Keratinocyte (primary cell): ENCODE results near the gene C11orf42. TPM values are rescaled to one million over a fixed set of nuclear protein-coding genes. Genes with fewer than 3 reads are reported as not detected.

Source experiments
- DNase-seq: peaks from one replicate; pipeline ENCODE4 v3.0.0-alpha.2; 2011; ENCODE audit warnings: low read depth, missing footprints, low spot score
- FAIRE-seq: peaks from 2 replicates; lab custom pipeline; 2011; peaks lifted over from hg19 to GRCh38; lab: Jason Lieb, UNC
- H2AFZ ChIP-seq: 2 replicates; pipeline ENCODE4 v1.6.0; 2012; ENCODE audit warnings: low read length, control low read depth, inconsistent platforms; ENCODE audit not compliant: control insufficient read depth
- H3K27ac ChIP-seq: 2 replicates; pipeline ENCODE4 v1.5.1; 2011; ENCODE audit warnings: low read length; ENCODE audit not compliant: control insufficient read depth, insufficient read depth
- H3K27me3 ChIP-seq: 3 replicates; pipeline ENCODE4 v1.6.0; 2011; ENCODE audit warnings: low read length; ENCODE audit not compliant: control insufficient read depth, insufficient read depth; ENCODE audit errors: extremely low read depth
- H3K36me3 ChIP-seq, 2 experiments: 2 replicates in 1 of 2; 3 replicates in 1 of 2; pipeline ENCODE4 v1.5.1; 2011; ENCODE audit warnings: low read length in 2 of 2, mild to moderate bottlenecking in 1 of 2; ENCODE audit not compliant: control insufficient read depth in 2 of 2, insufficient read depth in 2 of 2; ENCODE audit errors: extremely low read depth in 1 of 2
- H3K4me1 ChIP-seq: 3 replicates; pipeline ENCODE4 v1.5.1; 2011; ENCODE audit warnings: low read length; ENCODE audit not compliant: control insufficient read depth, insufficient read depth; ENCODE audit errors: extremely low read depth
- H3K4me2 ChIP-seq: 3 replicates; pipeline ENCODE4 v1.6.0; 2011; ENCODE audit warnings: low read depth, low read length; ENCODE audit not compliant: control insufficient read depth, insufficient read depth; ENCODE audit errors: extremely low read depth
- H3K4me3 ChIP-seq, 3 experiments: fragments of 200-600 bp in 1 of 3; sonication (generic) in 1 of 3; 2 replicates in 2 of 3; 3 replicates in 1 of 3; pipeline ENCODE4 v1.5.1; 2011 to 2016; ENCODE audit warnings: low read length in 3 of 3, mild to moderate bottlenecking in 3 of 3, control low read depth in 2 of 3, inconsistent platforms in 1 of 3, low read depth in 1 of 3, mixed read lengths in 1 of 3, mixed run types in 1 of 3, moderate library complexity in 1 of 3; ENCODE audit not compliant: control insufficient read depth in 2 of 3, insufficient read depth in 2 of 3; ENCODE audit errors: extremely low read depth in 1 of 3
- H3K79me2 ChIP-seq: 2 replicates; pipeline ENCODE4 v1.6.0; 2012; ENCODE audit warnings: low read length; ENCODE audit not compliant: control insufficient read depth, insufficient read depth
- H3K9ac ChIP-seq: 3 replicates; pipeline ENCODE4 v1.6.0; 2011; ENCODE audit warnings: low read length; ENCODE audit not compliant: control insufficient read depth, insufficient read depth; ENCODE audit errors: extremely low read depth
- H3K9me1 ChIP-seq: 3 replicates; pipeline ENCODE4 v1.6.0; 2011; ENCODE audit warnings: low read length; ENCODE audit not compliant: control insufficient read depth, insufficient read depth; ENCODE audit errors: extremely low read depth
- H3K9me3 ChIP-seq: 2 replicates; pipeline ENCODE4 v1.5.1; 2012; ENCODE audit warnings: low read depth, low read length; ENCODE audit not compliant: control insufficient read depth
- H4K20me1 ChIP-seq: 3 replicates; pipeline ENCODE4 v1.6.0; 2011; ENCODE audit warnings: low read length; ENCODE audit not compliant: control insufficient read depth, insufficient read depth; ENCODE audit errors: extremely low read depth
- CTCF ChIP-seq, 3 experiments: IDR thresholded peaks in 1 of 3; conservative IDR thresholded peaks in 1 of 3; optimal IDR thresholded peaks in 1 of 3; 2 replicates in 2 of 3; 3 replicates in 1 of 3; pipeline versions ENCODE3 to v1.5.1; 2011; ENCODE audit warnings: low read length in 3 of 3, mild to moderate bottlenecking in 3 of 3, moderate library complexity in 2 of 3, control low read depth in 1 of 3, inconsistent platforms in 1 of 3; ENCODE audit not compliant: insufficient read depth in 2 of 3; ENCODE audit errors: extremely low read depth in 1 of 3
- EZH2 ChIP-seq: IDR thresholded peaks from one replicate; pipeline ENCODE4 v1.6.1; 2012; ENCODE audit warnings: inconsistent platforms, mild to moderate bottlenecking, low read length, moderate library complexity
- dilution Hi-C: fragments of 300-500 bp; cut with MboI; formaldehyde crosslinking; loops from one replicate; pipeline ENCODE4 v1.7.0; 2020; ENCODE audit warnings: low sequenced_read_pairs; ENCODE audit not compliant: extremely low pct_ligation_motif_present
- polyA plus RNA-seq, 5 experiments: library from polyadenylated mRNA; depleted of rRNA in 3 of 5; stranded (reverse) in 3 of 5; stranded (forward) in 1 of 5; unstranded in 1 of 5; fragments of >200 nt; gene quantifications; 1 replicate in 1 of 5; 2 replicates in 3 of 5; 3 replicates in 1 of 5; pipeline versions ENCODE4 v1.2.1 to v1.2.3, GENCODE V29; 2011 to 2012; ENCODE audit warnings: missing spikeins in 2 of 5, low read depth in 1 of 5, low replicate concordance in 1 of 5

Gene C11orf42
- polyA plus RNA-seq, 1 donor (not counting 4 experiments of a cell fraction or from before 2014, with no cell fraction given): not detected

GRCh38 chr11:6223854-6224253 lies 18.5 kb downstream of the C11orf42 start:
- H3K4me2 ChIP-seq: no peak overlapping the region
- H3K9ac ChIP-seq: no peak overlapping the region
- no peak for FAIRE-seq
- H3K27me3 ChIP-seq: no peaks in the 10 kb centered on the region
- peaks cover 22% of the 10 kb centered on the region for H3K79me2 ChIP-seq
- H3K27ac ChIP-seq: no peak overlapping the region
- no peaks in the 10 kb centered on the region for H4K20me1 ChIP-seq
- H3K9me1 ChIP-seq: no peaks in the 10 kb centered on the region
- peaks cover 20% of the 10 kb centered on the region for H3K4me1 ChIP-seq
- H2AFZ ChIP-seq: no peak overlapping the region
- dilution Hi-C loops: no loop called here
- DNase-seq: no peak
- peaks cover 4 to 22% of the 10 kb centered on the region in 2 experiments for H3K36me3 ChIP-seq
- TF ChIP-seq CTCF (optimal IDR thresholded peaks at IDR 0.05 in 1 of 3, IDR thresholded peaks at IDR 0.05 in 1 of 3, conservative IDR thresholded peaks at IDR 0.05 in 1 of 3; ENCODE audit: extremely low read depth in 1 of 3, insufficient read depth in 2 of 3, low read length in 3 of 3) (no peak), EZH2 (no peak)
- no peaks in the 10 kb centered on the region for H3K9me3 ChIP-seq
- H3K4me3 ChIP-seq: no peak overlapping the region

GRCh38 chr11:6224421-6224820 lies 19.1 kb downstream of the C11orf42 start:
- Histone ChIP-seq H3K4me1 (peaks cover 14% of the 10 kb centered on the region), H3K9ac (no peak overlapping the region), H3K36me3 (peaks cover 4 to 22% of the 10 kb centered on the region in 2 experiments), H4K20me1 (no peaks in the 10 kb centered on the region), H2AFZ (no peak overlapping the region), H3K9me1 (no peaks in the 10 kb centered on the region), H3K4me3 (no peak overlapping the region), H3K79me2 (peaks cover 27% of the 10 kb centered on the region), H3K27me3 (no peaks in the 10 kb centered on the region), H3K9me3 (no peaks in the 10 kb centered on the region), H3K4me2 (no peak overlapping the region), H3K27ac (no peak overlapping the region)
- dilution Hi-C loops: no loop called here
- no peak for TF ChIP-seq CTCF (optimal IDR thresholded peaks at IDR 0.05 in 1 of 3, IDR thresholded peaks at IDR 0.05 in 1 of 3, conservative IDR thresholded peaks at IDR 0.05 in 1 of 3; ENCODE audit: extremely low read depth in 1 of 3, insufficient read depth in 2 of 3, low read length in 3 of 3)
- DNase-seq: no peak
- FAIRE-seq: no peak
